ENCODE measurements around the gene CLEC10A. TPM values are rescaled to one million over a fixed set of nuclear protein-coding genes. Genes with fewer than 3 reads are reported as not detected.
"Not testable (repeated sequence)": the region's sequence is repeated elsewhere in the genome, so short reads cannot be mapped to it uniquely, and the experiment has no call there.

Gene CLEC10A
- total and polyA plus RNA-seq, 10 of the 15 experiments (the other 5 are each of a cell fraction or from before 2014, with no cell fraction given): not detected

GRCh38 chr17:7122381-7122780 lies 42.3 kb upstream of the CLEC10A start:
- ChIA-PET RAD21 (ENCODE audit: unreplicated experiment) (interaction anchor here (1.8 to 2.2 kb wide), 2 partner anchors 11 to 70 kb away, joined by 6 to 10 read pairs; no protein-coding TSS in a partner anchor), SMC1A (ENCODE audit: uncharacterized antibody, unreplicated experiment) (interaction anchor here (1.2 to 4.9 kb wide), 2 partner anchors 10 to 76 kb away, joined by 5 to 25 read pairs; no protein-coding TSS in a partner anchor), CTCF (interaction anchor here (0.9 to 2.2 kb wide), 4 partner anchors 11 to 118 kb away, joined by 3 to 18 read pairs (median 3); no protein-coding TSS in a partner anchor), POLR2A (interaction anchor here (0.6 to 0.9 kb wide), 4 partner anchors 10 to 443 kb away, joined by 3 to 6 read pairs (median 4); no protein-coding TSS in a partner anchor)
- DNase-seq (ENCODE audit: low read depth, low spot score): no peak
- TF ChIP-seq TCF3 (IDR thresholded peaks at IDR 0.05; ENCODE audit: borderline replicate concordance, insufficient read depth, low read depth, low read length): no peak
- TF ChIP-seq LARP7 (IDR thresholded peaks at IDR 0.05): no peak
- no peak for TF ChIP-seq PAX8 (IDR thresholded peaks at IDR 0.05)
- TF ChIP-seq NBN (IDR thresholded peaks at IDR 0.05): no peak
- TF ChIP-seq NRF1 (conservative IDR thresholded peaks at IDR 0.05; ENCODE audit: low read depth, low read length): no peak
- no peak for TF ChIP-seq CREM (IDR thresholded peaks at IDR 0.05; ENCODE audit: low read depth)
- no peak for TF ChIP-seq CREB1 (IDR thresholded peaks at IDR 0.05; ENCODE audit: low read depth)
- TF ChIP-seq PML (IDR thresholded peaks at IDR 0.05; ENCODE audit: low read length): no peak
- TF ChIP-seq WRNIP1 (IDR thresholded peaks at IDR 0.05; ENCODE audit: borderline replicate concordance, low read depth, low read length): no peak
- Histone ChIP-seq H3K27me3 (replicated peaks in 1 of 2; ENCODE audit: control insufficient read depth in 2 of 2, insufficient read depth in 2 of 2, low read length in 1 of 2) (no peaks in the 10 kb centered on the region), H3K36me3 (ENCODE audit: control insufficient read depth in 2 of 2, insufficient read depth in 2 of 2, low read length in 1 of 2) (no peaks in the 10 kb centered on the region), H3K9me3 (replicated peaks; ENCODE audit: control insufficient read depth, insufficient read depth, low read length) (no peaks in the 10 kb centered on the region), H3K4me1 (ENCODE audit: control insufficient read depth, insufficient read depth, low read length) (peaks cover 15% of the 10 kb centered on the region), H3K9ac (ENCODE audit: control insufficient read depth, insufficient read depth, low read length) (no peak overlapping the region), H4K20me1 (ENCODE audit: control insufficient read depth, insufficient read depth) (no peaks in the 10 kb centered on the region), H3K4me2 (ENCODE audit: control insufficient read depth, insufficient read depth) (peak overlapping the region; percentile 40), H3K4me3 (0 out of 2 replicates have a peak overlapping the region, but pooled peaks have one; percentile 10), H2AFZ (ENCODE audit: control insufficient read depth, low read depth, low read length) (no peak overlapping the region), H3K79me2 (ENCODE audit: control insufficient read depth, insufficient read depth, low read length) (no peaks in the 10 kb centered on the region), H3K27ac (ENCODE audit: control insufficient read depth, insufficient read depth) (peak overlapping the region; percentile 22; the same call in 1 of the 2 replicates)
- in situ Hi-C loops (cut with MboI): no loop called here
- 13% methylated on average over 4 of the region's 4 CpGs for WGBS (ENCODE audit: insufficient coverage, insufficient replicate concordance, low lambda C conversion rate, missing lambda C conversion rate)
- peak; percentile 44 for FAIRE-seq
- BruUV-seq (replicated peaks): no TSS peak
- intact Hi-C loops (cut with micrococcal nuclease; ENCODE audit: unreplicated experiment): no loop called here
- peak; percentile 56 for ATAC-seq

GRCh38 chr17:7120635-7121034 lies 40.6 kb upstream of the CLEC10A start:
- FAIRE-seq; H3K9me3 ChIP-seq (replicated peaks; ENCODE audit: control insufficient read depth, insufficient read depth, low read length); H3K36me3 ChIP-seq (ENCODE audit: control insufficient read depth in 2 of 2, insufficient read depth in 2 of 2, low read length in 1 of 2); H2AFZ ChIP-seq (ENCODE audit: control insufficient read depth, low read depth, low read length); H3K27ac ChIP-seq (ENCODE audit: control insufficient read depth, insufficient read depth); ATAC-seq; H3K79me2 ChIP-seq (ENCODE audit: control insufficient read depth, insufficient read depth, low read length); H3K4me3 ChIP-seq; H3K27me3 ChIP-seq (replicated peaks in 1 of 2; ENCODE audit: control insufficient read depth in 2 of 2, insufficient read depth in 2 of 2, low read length in 1 of 2); DNase-seq (ENCODE audit: low read depth, low spot score); BruUV-seq (replicated peaks); H4K20me1 ChIP-seq (ENCODE audit: control insufficient read depth, insufficient read depth); H3K4me2 ChIP-seq (ENCODE audit: control insufficient read depth, insufficient read depth); intact Hi-C loops (cut with micrococcal nuclease; ENCODE audit: unreplicated experiment); POLR2A ChIA-PET; H3K9ac ChIP-seq (ENCODE audit: control insufficient read depth, insufficient read depth, low read length); in situ Hi-C loops (cut with MboI): not testable (repeated sequence)
- CTCF ChIA-PET: interaction anchor here (1.0 to 1.2 kb wide), 2 partner anchors 16 to 58 kb away, joined by 3 read pairs; no protein-coding TSS in a partner anchor
- RAD21 ChIA-PET (ENCODE audit: unreplicated experiment): interaction anchor here (1.1 to 1.3 kb wide), 3 partner anchors 12 to 75 kb away, joined by 4 read pairs; no protein-coding TSS in a partner anchor
- peaks cover 15% of the 10 kb centered on the region for H3K4me1 ChIP-seq (ENCODE audit: control insufficient read depth, insufficient read depth, low read length)
- 79% methylated on average over 11 of the region's 12 CpGs for WGBS (ENCODE audit: insufficient coverage, insufficient replicate concordance, low lambda C conversion rate, missing lambda C conversion rate)
- SMC1A ChIA-PET (ENCODE audit: uncharacterized antibody, unreplicated experiment): interaction anchor here (1.1 to 4.9 kb wide), 2 partner anchors 10 to 12 kb away, joined by 3 to 25 read pairs; no protein-coding TSS in a partner anchor
